HepG2 (cell line): Measurements from ENCODE around the gene ZNF606. TPM values are rescaled to one million over a fixed set of nuclear protein-coding genes. Genes with fewer than 3 reads are reported as not detected.

Experiments used
- HMG20A ChIP-seq: IDR thresholded peaks from 2 replicates; pipeline ENCODE4 v1.6.1; 2016; ENCODE audit warnings: borderline replicate concordance
- SNAPC4 ChIP-seq: sonication (generic); formaldehyde crosslinking; IDR thresholded peaks from 2 replicates; pipeline ENCODE4 v1.4.0; 2020; ENCODE audit warnings: mild to moderate bottlenecking, missing genetic modification reagents
- ZBTB25 ChIP-seq: IDR thresholded peaks from 2 replicates; pipeline ENCODE4 v1.6.1; 2018; ENCODE audit warnings: missing genetic modification reagents
- ZBTB34 ChIP-seq: sonication (generic); formaldehyde crosslinking; IDR thresholded peaks from 2 replicates; pipeline ENCODE4 v1.8.0; 2022; ENCODE audit warnings: mild to moderate bottlenecking, missing genetic modification reagents
- ZNF281 ChIP-seq: sonication (generic); formaldehyde crosslinking; IDR thresholded peaks from 2 replicates; pipeline ENCODE4 v1.4.0; 2020; ENCODE audit warnings: missing genetic modification reagents, borderline replicate concordance
- ZNF354B ChIP-seq: sonication (generic); formaldehyde crosslinking; IDR thresholded peaks from 2 replicates; pipeline ENCODE4 v1.8.0; 2022; ENCODE audit warnings: mild to moderate bottlenecking, missing genetic modification reagents
- ZNF501 ChIP-seq: sonication (generic); formaldehyde crosslinking; IDR thresholded peaks from 2 replicates; pipeline ENCODE4 v1.5.1; 2020; ENCODE audit warnings: mild to moderate bottlenecking, moderate library complexity, missing genetic modification reagents
- ZNF660 ChIP-seq: sonication (generic); formaldehyde crosslinking; IDR thresholded peaks from 2 replicates; pipeline ENCODE4 v1.5.1; 2020; ENCODE audit warnings: mild to moderate bottlenecking, low read depth, missing genetic modification reagents, borderline replicate concordance
- polyA plus RNA-seq, 8 experiments: library from polyadenylated mRNA; depleted of rRNA in 3 of 8; stranded (reverse) in 7 of 8; unstranded in 1 of 8; fragments of >200 nt; fragmentation: Illumina TruSeq in 4 of 8; extraction: Trizol in 4 of 8; gene quantifications; 2 replicates each; pipeline versions ENCODE4 v1.2.1 to v1.2.3, GENCODE V29; 2011 to 2016; ENCODE audit warnings: low read depth in 4 of 8, missing spikeins in 1 of 8, mixed read lengths in 1 of 8; ENCODE audit not compliant: insufficient read depth in 1 of 8
- total RNA-seq, 5 experiments: library from RNA; depleted of rRNA; stranded (reverse); fragments of >200 nt; fragmentation: Illumina TruSeq; extraction: Trizol; gene quantifications; 2 replicates each; pipeline ENCODE4 v1.2.3, GENCODE V29; 2016; ENCODE audit warnings: low read depth in 1 of 5

The ZNF606 gene
- total and polyA plus RNA-seq, 2 of the 13 experiments (the other 11 are each of a cell fraction or from before 2014, with no cell fraction given): 4.2 to 14.8 TPM

GRCh38 chr19:58002384-58003173 is at the start of gene ZNF606 (continued):
- TF ChIP-seq ZBTB34 (CRISPR knock-in tag): no peak; the same call in 1 of the 2 replicates
- no peak for TF ChIP-seq HMG20A (CRISPR knock-in tag)
- TF ChIP-seq ZNF281: no peak
- TF ChIP-seq SNAPC4 (CRISPR knock-in tag): no peak
- TF ChIP-seq ZNF354B (CRISPR knock-in tag): no peak
- peak; percentile 79; the same call in 1 of the 2 replicates for TF ChIP-seq ZBTB25 (CRISPR knock-in tag)
- TF ChIP-seq ZNF501: peak; percentile 94
- no peak for TF ChIP-seq ZNF660 (CRISPR knock-in tag)
